Measurements from ENCODE around the gene LAMC3. TPM values are rescaled to one million over a fixed set of nuclear protein-coding genes. Genes with fewer than 3 reads are reported as not detected.

Gene LAMC3
- total RNA-seq, 1 donor from 2014 or later = 0.29 TPM

DNA sequence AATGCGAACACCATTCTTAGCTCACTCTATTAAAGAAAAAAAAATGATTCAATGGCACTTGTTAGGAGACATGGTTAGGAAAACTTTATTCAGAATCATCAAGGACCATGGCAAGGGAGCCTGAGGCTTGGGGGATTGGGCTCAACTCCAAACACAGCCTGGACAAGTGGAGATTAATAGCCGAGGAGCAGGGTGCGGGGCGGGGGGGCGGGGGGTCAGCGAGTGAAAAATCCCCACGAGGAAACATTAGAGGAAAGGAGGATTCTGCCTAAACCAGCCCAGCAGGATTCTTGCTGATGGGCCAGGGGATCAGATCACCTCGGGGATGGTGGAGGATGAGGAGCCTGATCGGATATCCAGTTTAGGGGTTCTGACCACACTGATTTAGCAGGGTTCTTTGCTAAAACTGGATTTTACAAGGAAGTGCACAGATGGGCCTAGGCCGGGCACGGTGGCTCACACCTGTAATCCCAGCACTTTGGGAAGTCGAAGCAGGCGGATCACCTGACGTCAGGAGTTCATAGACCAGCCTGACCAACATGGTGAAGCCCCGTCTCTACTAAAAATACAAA is 45.6 kb upstream of the LAMC3 start:
- H3K4me3 ChIP-seq (ENCODE audit: low read depth, low read length) = no peak overlapping the region
- no peak for DNase-seq (ENCODE audit: low read depth)
- TF ChIP-seq, protein P1, sequence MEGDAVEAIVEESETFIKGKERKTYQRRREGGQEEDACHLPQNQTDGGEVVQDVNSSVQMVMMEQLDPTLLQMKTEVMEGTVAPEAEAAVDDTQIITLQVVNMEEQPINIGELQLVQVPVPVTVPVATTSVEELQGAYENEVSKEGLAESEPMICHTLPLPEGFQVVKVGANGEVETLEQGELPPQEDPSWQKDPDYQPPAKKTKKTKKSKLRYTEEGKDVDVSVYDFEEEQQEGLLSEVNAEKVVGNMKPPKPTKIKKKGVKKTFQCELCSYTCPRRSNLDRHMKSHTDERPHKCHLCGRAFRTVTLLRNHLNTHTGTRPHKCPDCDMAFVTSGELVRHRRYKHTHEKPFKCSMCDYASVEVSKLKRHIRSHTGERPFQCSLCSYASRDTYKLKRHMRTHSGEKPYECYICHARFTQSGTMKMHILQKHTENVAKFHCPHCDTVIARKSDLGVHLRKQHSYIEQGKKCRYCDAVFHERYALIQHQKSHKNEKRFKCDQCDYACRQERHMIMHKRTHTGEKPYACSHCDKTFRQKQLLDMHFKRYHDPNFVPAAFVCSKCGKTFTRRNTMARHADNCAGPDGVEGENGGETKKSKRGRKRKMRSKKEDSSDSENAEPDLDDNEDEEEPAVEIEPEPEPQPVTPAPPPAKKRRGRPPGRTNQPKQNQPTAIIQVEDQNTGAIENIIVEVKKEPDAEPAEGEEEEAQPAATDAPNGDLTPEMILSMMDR (conservative IDR thresholded peaks at IDR 0.05; ENCODE audit: low read depth, low read length) = no peak

DNA sequence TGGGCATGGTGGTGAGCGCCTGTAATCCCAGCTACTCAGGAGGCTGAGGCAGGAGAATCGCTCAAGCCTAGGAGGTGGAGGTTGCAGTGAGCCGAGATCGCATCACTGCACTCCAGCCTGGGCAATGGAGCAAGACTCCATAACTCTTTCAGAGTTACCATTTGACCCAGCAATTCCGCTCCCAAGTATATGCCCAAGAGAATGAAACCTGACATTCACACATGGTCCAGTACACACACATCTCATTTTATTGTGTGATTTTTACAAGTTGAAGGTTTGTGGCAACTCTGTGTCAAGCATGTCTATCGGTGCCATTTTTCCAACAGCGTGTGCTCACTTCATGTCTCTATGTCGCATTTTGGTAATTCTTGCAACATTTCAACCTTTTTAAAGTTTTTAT is 45.1 kb upstream of the LAMC3 start:
- TF ChIP-seq, protein P1 (conservative IDR thresholded peaks at IDR 0.05; ENCODE audit: low read depth, low read length) = no peak
- H3K4me3 ChIP-seq (ENCODE audit: low read depth, low read length) = no peak overlapping the region
- DNase-seq (ENCODE audit: low read depth) = no peak

DNA sequence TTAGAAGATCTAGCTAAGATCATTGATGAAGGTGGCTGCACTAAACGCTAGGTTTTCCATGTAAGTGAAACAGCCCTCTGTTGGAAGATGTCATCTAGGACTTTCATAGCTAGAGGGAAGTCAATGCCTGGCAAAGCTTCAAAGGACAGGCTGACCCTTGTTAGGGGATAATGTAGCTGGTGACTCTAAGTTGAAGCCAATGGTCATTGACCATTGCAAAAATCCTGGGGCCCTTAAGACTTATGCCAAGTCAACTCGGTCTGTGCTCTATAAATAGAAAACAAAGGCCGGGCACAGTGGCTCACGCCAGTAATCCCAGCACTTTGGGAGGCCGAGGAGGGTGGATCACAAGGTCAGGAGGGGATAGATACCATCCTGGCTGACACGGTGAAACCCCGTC is 43.3 kb upstream of the LAMC3 start:
- DNase-seq (ENCODE audit: low read depth) = no peak
- TF ChIP-seq, protein P1 (conservative IDR thresholded peaks at IDR 0.05; ENCODE audit: low read depth, low read length) = no peak
- no peak overlapping the region for H3K4me3 ChIP-seq (ENCODE audit: low read depth, low read length)

DNA sequence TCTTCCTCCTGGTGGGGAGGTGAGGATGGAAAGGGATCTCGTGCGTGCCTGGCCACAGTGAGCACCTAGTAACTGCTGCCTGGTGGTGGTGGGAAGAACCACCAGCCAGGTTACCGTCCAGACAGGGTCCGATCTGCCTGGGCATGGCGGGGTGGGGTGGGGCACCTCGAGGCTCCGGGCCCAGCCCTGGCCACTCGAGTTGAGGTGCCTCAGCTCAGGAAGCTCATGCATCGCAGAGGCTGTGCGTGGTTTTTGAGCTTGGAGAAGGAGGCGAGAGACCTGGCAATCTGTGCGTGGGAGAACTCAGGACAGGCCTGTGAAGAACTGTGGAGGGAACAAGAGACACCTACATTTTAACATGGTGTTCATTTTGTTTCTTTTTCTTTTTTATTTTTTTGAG is 38.9 kb upstream of the LAMC3 start:
- no peak overlapping the region for H3K4me3 ChIP-seq (ENCODE audit: low read depth, low read length)
- DNase-seq (ENCODE audit: low read depth) = no peak
- TF ChIP-seq, protein P1 (conservative IDR thresholded peaks at IDR 0.05; ENCODE audit: low read depth, low read length) = no peak

DNA sequence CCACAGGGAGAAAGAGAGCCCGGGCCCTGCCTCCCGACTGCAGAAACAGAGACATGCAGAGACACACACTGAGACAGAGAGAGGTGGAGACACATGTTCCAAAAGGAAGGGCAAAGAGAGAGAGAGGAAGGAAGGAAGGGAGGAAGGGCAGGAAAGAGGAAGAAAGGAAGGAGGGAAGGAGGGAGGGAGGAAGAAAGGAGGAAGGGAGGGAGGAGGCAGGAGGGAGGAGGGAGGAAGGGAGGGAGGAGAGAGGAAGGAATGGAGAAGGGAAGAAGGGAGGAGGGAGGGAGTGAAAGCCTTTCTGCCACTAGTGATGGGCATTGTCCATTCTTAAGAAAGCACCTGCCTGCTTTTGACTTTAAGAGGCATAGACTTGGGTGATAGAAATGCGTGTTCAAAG is 38.1 kb upstream of the LAMC3 start:
- no peak for DNase-seq (ENCODE audit: low read depth)
- TF ChIP-seq, protein P1 (conservative IDR thresholded peaks at IDR 0.05; ENCODE audit: low read depth, low read length) = no peak
- H3K4me3 ChIP-seq (ENCODE audit: low read depth, low read length) = no peak overlapping the region

DNA sequence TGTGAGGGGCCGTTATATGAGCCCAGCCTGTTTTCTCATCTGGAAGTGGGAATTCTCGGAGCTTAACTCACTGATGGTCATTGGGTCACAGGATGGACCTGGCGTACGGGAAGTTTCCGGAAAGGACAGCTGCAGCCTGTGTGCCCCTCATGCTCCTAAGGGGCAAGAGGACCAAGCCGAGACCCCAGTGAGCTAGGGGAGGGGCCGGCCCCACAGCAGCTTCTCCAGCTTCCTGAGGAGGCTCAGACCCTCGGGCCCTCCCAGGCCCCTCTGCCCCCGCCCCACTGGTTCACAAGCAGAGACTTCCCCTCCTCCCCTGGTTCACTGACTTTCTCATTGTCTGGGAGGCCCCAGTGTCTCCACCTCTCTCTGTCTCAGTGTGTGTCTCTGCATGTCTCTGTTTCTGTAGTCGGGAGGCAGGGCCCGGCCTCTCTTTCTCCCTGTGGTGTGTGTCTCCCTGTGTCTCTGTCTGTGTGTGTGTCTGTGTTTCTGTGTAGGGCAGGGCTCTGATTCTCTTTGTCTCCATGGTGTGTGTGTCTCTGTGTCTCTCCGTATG is 37.6 kb upstream of the LAMC3 start:
- TF ChIP-seq, protein P1 (conservative IDR thresholded peaks at IDR 0.05; ENCODE audit: low read depth, low read length) = no peak
- H3K4me3 ChIP-seq (ENCODE audit: low read depth, low read length) = no peak overlapping the region
- no peak for DNase-seq (ENCODE audit: low read depth)

All from epithelial cell of proximal tubule (primary cell).